CMK (cell line): ENCODE measurements around the gene CTSE.
A peak's percentile ranks its signal among the peaks of the same experiment; 100 is the strongest.
"Not testable (repeated sequence)": the region's sequence is repeated elsewhere in the genome, so short reads cannot be mapped to it uniquely, and the experiment has no call there.

Experiments
- DNase-seq: peaks from one replicate; pipeline ENCODE4 v3.0.0-alpha.2; 2010; ENCODE audit warnings: low read depth

Gene CTSE

DNA sequence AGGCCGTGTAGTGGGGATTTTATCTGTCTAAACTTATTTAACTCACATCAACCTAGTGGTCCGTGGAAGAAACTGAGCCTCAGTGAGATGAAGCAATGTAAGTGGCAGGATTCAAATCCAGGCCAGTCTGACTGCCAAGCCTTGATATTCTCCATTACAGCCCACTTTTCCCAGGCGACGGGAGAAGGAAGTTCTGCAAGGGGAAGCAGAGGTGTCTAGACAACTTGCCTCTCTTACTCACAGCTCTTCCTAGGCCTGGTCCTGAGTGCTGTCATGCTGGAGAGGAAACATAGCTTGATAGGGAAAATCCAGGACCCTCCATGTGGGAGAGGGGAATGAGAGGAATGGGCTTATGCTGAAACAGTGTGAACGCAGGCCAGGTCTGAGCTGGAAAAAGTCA, 9.1 kb downstream of the CTSE start:
- no peak for DNase-seq

- DNase-seq = no peak
Observed at GRCh38 chr1:206013026-206013795, 10.5 kb downstream of the CTSE start.

DNA sequence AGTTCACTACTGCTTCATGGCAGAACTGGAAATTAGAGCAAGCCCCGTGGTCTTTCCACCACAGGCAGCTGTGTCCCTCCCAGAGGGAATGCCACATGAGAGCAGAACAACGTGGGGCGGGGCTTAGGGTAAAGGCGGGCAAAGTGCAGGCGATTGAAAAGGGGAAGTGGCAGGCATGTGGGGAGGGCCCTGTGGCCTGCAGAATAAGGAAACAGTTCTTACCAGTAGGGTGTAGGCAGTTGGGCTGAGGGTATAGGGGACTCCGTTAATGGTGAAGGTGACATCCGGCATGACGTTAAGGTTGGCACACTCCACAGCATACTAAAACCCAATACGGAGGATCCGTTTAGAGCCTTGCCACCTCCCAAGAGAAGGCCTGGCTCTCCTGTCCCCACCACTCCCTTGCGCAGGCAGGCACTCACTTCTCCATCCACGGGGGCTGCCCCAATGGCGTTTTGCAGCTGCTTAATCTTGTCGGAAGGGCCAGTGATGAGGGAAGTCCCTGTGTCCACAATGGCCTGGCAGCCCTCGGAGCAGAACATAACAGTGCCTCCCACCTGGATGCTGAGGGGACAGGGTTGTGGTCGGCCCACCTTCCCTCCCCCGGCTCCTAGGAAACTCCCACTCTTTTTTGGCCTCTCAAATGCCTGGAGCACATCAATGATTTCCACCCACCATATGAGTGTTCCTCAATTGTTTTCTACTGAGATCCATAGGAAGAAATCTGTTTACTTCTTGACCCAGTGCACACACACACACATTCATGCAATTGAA, 11.4 kb downstream of the CTSE start:
- DNase-seq = peak; percentile 75

DNA sequence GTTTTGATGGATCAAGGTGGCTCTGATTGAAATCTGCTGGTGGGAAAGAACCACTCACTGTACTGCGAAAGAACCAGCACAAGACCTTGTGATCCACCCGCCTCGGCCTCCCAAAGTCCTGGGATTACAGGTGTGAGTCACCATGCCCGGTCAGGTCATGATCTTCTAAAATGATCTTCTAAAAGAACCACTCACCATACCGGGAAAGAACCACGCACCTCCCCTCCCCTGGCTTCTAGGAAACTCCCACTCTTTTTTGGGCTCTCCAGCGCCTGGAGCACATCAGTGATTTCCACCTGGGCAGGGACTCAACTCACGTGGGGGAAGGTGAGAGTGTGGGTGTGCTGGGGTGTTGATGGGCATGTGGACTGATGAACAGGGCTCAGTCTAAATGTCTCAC, 12.6 kb downstream of the CTSE start:
- no peak for DNase-seq

- no peak for DNase-seq
Observed at GRCh38 chr1:206010060-206010459, 13.6 kb downstream of the CTSE start.

DNA sequence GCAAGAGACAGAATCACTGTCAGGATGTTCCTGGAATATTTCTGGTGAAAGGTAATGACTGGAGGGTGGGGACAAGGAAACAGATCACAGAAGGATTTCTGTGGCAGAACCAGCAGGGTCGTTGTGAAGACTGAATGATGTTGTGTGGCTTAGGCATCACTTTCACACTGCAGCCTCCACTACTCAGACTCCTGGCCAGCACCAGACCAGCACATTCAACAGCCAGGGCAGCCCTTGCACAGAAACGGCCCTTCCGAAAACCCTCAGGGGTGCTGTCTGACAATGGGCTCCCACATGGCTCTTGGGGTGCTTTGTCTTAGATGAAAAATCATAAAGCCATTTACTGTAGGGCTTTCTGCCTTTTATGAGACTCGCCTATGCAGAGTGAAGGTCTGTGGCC, 16.7 kb downstream of the CTSE start:
- DNase-seq = no peak

GRCh38 chr1:206005778-206006180, 17.9 kb downstream of the CTSE start:
- DNase-seq = no peak

DNA sequence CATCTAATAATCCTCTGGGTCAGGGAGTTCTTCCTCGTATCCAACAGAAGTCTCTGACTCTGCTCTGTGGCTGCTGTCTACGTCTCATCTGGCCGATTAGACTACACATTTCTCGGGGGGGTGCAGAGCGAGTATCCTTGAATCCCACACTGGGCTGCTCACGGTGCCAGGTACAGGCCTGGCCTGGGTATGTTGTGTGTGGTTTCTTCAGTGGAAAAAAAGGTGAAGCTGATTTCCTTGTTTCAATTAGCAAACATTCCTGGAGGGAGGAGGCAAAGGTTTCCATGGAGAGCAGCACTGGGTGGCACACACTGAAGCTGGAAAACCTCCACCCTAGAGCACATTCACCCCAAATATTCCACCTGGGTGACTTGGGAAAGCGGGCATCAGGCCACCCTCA, 18.5 kb downstream of the CTSE start:
- DNase-seq = no peak

- no peak for DNase-seq
Observed at GRCh38 chr1:206004826-206005225, 18.9 kb downstream of the CTSE start.

GRCh38 chr1:206003854-206004800, 19.6 kb downstream of the CTSE start:
- no peak for DNase-seq

GRCh38 chr1:206002871-206003801, 20.6 kb downstream of the CTSE start, which contains the start of gene RAB7B:
RAB7B (minus strand) TSS chr1:206003395; CDS start chr1:205994135, 9,260 bp downstream.
- no peak for DNase-seq

- DNase-seq = no peak
Observed at GRCh38 chr1:206002160-206002559, 21.5 kb downstream of the CTSE start.

GRCh38 chr1:206001476-206001888, 22.2 kb downstream of the CTSE start:
- no peak for DNase-seq

DNA sequence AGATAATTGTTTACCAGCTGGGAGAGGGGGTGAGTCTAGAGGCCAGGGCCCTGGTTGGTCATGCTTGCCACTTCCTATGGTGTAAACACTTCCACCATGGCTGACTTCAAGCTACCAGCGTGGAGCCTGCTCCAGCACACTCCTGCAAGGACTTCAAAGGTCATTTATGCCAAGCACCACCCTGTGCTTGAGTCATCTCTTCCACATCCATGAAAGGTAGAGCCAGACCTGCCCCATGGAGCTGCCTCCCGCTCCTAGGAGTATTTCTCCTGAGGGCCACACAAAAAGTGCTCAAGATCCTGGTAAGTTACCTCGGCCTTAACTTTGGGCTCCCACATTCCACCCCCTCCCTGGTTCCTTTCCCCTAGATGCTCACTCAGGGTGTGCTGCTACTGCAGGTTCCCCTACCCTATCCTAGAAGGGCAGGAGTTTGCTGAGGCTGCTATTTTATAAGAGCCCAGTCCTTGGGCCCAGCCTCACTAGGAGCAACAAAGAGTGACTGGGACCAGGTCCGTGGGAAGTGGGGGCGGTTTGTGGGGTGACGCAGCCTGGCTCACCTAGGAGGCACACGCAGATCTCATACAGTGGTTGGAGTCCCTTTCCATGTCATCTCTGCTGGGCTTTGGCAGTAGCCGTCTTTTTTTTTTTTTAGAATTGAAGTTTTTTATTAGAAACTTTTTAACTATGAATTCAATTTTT, 22.9 kb downstream of the CTSE start:
- DNase-seq = no peak

DNA sequence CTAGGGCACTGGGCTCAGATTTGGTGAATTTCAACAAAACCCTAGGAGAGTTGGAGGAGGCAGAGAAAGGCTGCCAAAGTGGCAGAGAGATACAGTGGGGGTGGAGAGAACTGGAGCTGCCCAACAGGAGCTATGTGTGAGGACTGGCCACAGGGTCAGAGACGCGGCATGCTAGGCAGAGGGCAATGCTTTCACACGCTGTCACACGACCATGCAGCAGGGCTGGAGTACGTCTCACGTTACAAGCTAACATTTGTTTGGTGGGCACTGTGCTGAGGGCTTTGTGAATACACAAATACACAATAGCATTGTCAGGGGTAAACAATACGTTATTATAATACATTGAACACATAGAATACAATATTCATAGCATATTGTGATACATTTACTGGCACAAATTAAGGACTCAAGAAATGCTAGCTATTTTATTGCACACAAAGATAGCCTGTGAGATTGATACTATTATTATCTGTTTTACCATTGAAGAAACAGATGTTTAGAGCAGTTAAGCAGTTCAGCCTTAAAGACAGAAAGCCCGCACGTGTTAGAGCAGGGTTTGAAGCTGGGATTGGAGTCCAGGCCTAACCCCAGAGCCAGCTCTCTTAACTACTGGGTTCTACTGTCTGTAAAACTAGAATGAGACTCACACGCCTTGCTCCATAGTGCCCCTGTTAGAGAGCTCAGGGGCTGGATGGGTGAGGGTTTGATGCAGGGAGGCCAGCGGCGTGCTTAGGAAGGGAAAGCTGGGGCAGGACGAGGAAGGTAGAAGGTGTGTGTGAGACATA, 25.0 kb downstream of the CTSE start:
- no peak for DNase-seq

DNA sequence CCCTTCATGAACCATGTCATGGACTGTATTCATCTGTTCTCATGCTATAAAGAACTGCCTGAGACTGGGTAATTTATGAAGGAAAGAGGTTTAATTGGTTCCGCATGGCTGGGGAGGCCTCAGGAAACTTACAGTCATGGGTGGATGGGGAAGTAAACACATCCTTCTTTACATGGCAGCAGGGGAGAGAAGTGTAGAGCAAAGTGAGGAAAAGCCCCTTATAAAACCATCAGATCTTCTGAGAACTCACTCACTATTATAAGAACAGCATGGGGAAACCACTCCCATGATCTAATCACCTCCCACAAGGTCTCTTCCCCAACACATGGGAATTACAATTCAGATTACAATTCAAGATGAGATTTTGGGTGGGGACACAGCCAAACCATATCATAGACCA, 27.1 kb downstream of the CTSE start:
- not testable (repeated sequence) for DNase-seq

- DNase-seq = no peak
Observed at GRCh38 chr1:205994346-205994745, 29.3 kb downstream of the CTSE start.

GRCh38 chr1:205993068-205993467, 30.6 kb downstream of the CTSE start:
- DNase-seq = no peak

GRCh38 chr1:205992218-205992882, 31.3 kb downstream of the CTSE start:
- DNase-seq = no peak
